HUDEP-2 (cell line): ENCODE measurements around the gene NUDT21.
"Not testable (repeated sequence)": the region's sequence is repeated elsewhere in the genome, so short reads cannot be mapped to it uniquely, and the experiment has no call there.

Experiments used
- DNase-seq, 76 experiments: peaks; one replicate each; lab custom pipeline; 2025; ENCODE audit not compliant: unreplicated experiment in 76 of 76; lab: John Stamatoyannopoulos, UW

Gene NUDT21

DNA sequence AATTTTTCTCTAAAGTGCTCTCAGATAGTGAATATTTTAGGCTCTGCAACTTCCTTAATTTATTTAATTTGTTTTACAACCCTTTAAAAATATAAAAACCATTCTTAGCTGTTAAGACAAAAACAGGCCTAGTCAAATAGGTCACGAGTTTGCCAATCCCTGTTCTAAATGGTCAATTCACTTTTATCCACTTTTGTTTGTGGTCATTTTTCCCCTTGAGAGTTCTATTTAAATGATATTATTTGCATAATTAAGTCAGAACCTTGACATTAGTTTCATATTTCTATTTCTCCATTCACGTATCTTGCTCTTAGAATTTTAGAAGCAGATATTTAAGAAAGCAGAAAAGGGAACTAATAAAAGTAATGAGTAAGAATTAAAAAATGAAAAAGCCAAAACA lies 29.8 kb downstream of the NUDT21 start:
- no peak for DNase-seq

DNA sequence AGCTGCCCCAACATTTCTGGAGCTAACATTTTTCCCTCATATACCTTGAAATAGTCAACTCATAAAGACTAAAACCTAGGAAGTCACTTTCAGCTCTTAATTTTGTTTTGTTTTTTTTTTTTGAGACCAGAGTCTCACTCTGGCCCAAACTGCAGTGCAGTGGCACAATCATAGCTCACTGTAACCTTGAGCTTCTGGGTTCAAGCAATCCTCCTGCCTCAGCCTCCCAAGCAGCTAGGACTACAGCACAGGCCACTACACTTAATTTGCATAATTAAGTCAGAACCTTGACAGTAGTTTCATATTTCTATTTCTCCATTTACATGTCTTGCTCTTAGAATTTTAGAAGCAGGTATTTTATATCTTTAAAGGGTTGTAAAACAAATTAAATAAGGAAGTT lies 30.5 kb downstream of the NUDT21 start:
- DNase-seq: no peak

- no peak for DNase-seq
Observed at GRCh38 chr16:56419740-56420548, 31.2 kb downstream of the NUDT21 start.

DNA sequence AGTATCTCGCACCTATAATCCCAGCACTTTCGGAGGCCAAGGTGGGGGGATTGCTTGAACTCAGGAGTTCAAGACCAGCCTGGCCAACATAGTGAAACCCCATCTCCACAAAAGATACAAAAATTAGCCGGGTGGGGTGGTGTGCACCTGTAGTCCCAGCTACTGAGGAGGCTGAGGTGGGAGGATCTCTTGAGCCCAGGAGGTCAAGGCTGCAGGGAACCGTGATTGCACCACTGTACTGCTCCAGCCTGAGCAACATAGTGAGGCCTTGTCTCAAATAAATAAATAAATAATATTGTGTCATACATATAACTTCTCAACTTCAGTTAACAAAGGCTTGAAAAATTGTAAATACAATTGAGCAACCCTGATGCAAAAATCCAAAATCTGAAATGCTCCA lies 34.0 kb downstream of the NUDT21 start:
- no peak for DNase-seq

GRCh38 chr16:56415875-56416274 lies 35.3 kb downstream of the NUDT21 start:
- no peak for DNase-seq

GRCh38 chr16:56414366-56414765 lies 36.8 kb downstream of the NUDT21 start:
- DNase-seq: no peak

DNA sequence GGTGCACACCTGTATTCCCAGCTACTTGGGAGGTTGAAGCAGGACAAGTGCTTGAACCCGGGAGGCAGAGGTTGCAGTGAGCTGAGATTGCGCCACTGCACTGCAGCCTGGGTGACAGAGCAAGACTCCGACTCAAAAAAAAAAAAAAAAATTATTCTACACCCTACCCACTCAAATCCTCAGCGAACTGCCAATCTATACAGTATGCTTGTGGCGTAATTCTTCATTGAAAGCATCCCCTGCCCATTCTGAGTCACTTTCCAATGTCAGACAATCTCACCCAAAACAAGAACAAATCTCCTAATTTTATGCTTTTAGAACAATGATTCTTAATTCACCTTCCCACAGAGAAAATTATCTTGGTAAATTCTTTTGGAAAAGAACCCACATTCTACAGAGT lies 37.8 kb downstream of the NUDT21 start:
- DNase-seq: no peak

DNA sequence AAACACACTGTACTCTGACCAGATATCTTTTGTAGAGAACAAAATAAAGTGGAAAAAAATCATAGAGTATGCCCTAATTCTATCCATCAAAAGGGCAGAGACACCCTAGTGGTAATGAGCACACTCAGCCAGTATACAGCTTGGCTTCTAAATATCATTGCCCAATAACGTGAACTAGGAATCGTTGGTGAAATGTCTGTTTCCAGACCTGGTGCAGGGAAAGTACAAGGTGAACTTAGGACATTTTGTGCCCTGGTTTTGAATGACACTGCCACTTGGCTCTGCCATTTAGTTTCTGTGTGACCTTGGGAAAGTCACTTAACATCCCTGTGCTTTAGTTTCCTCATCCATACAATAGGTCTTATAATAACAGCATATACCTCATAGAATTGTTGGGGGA lies 39.5 kb downstream of the NUDT21 start:
- DNase-seq: no peak

- no peak for DNase-seq
Observed at GRCh38 chr16:56411123-56411522, 40.0 kb downstream of the NUDT21 start.

- no peak for DNase-seq
Observed at GRCh38 chr16:56409195-56409594, 41.9 kb downstream of the NUDT21 start.

DNA sequence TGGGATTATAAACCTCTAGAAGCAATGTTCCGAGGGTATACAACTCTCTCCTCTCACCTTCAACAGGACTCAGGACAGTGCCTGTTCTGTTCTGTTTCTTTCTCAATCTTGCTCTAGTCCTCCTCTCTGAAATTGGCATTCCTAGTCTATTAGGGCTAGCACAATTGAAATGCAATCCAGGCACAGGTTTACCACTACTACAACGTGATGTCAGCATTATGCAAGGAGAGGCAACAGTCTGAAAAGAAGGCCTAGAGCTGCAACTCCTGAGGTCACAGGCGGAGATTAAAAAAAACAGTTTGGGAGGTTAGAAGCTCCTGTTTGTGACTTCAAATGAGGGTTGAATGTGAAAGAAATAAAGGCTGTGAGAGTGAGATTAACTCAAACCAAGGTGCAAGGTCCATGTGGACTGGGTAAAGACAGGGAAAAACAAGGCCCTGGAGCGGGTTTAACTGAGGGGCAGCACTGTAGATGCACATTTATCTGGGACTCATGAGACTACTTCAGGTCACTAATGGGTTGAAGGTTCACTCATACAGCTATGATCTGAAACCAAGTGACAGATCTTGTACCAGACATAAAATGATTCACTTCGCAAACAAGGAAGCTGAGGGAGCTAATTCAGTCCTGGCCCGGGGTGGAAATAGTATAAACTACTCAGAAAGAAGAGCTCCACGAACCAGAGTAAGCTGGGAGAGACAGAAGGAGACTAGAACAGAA lies 42.6 kb downstream of the NUDT21 start:
- DNase-seq: no peak

DNA sequence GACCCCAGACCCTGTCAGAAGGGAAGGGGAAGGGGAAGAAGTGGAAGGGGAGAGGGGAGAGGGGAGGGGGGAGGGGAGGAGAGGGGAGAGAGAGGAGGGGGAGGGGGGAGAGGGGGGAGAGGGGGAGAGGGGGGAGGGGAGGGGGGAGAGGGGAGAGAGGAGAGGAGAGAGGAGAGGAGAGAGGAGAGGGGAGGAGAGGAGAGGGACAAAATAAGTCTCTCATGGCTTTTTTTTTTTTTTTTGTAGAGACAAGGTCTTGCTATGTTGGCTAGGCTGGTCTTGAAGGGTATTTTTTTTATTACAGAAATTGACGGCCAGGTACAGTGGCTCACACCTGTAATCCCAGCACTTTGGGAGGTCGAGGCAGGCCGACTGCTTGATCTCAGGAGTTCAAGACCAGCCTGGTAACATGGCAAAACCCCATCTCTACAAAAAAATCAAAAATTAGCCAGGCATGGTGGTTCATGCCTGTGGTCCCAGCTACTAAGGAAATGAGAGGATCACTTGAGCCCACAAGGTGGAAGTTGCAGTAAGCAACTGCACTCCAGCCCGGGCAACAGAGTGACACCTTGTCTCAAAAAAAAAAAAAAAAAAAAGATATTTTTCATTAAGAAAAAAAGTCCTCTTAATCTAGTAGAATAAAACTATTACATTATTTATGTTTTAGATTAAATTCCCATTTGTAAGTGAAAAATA lies 45.0 kb downstream of the NUDT21 start:
- DNase-seq: no peak

GRCh38 chr16:56401482-56401881 lies 49.6 kb downstream of the NUDT21 start:
- peak in 6 of 76 experiments; percentile 5 to 25 (median 11) for DNase-seq

GRCh38 chr16:56400458-56400857 lies 50.7 kb downstream of the NUDT21 start:
- no peak for DNase-seq

DNA sequence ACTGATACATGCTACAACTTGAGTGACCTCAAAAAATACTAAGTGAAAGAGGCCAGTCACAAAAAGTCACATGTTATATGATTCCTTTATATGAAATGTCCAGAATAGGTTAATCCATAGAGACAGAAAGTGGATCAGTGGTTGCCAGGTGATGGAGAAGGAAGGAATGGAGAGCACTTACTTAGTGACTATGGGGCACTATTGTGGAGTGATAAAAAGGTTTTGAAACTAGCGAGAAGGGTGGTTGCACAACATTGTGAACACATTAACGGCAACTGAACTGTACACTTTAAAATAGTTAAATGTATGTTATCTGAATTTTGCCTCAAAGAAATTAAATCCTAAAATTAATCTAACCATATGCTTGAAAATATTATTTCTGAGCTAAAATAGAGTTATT lies 51.6 kb downstream of the NUDT21 start:
- DNase-seq: no peak

DNA sequence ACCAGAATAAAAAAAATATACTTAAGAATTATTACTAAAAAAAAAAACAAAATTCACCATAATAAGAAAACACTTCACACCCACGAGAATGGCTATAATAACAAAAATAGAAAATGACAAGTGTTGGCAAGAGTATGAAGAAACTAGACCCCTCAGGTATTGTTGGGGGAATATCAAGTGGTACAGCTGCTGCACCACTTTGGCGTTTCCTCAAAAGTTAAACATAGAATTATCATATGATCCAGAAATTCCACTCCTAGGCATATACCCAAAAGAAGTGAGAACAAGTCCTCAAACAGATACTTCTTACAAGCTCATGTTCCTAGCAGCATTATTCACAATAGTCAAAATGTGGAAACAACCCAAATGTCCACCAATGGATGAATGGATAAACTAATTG lies 52.1 kb downstream of the NUDT21 start:
- no peak for DNase-seq

DNA sequence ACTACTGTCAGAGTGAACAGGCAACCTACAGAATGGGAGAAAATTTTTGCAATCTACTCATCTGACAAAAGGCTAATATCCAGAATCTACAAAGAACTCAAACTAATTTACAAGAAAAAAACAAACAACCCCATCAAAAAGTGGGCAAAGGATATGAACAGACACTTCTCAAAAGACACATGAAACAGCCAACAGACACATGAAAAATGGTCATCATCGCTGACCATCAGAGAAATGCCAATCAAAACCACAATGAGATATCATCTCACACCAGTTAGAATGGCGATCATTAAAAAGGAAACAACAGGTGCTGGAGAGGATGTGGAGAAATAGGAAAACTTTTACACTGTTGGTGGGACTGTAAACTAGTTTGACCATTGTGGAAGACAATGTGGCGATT lies 54.4 kb downstream of the NUDT21 start:
- not testable (repeated sequence) for DNase-seq

- no peak for DNase-seq
Observed at GRCh38 chr16:56389554-56389953, 61.6 kb downstream of the NUDT21 start.

GRCh38 chr16:56388209-56388608 lies 62.9 kb downstream of the NUDT21 start:
- no peak for DNase-seq

GRCh38 chr16:56387396-56387795 lies 63.7 kb downstream of the NUDT21 start:
- DNase-seq: no peak

- no peak for DNase-seq
Observed at GRCh38 chr16:56384074-56384721, 66.9 kb downstream of the NUDT21 start.
